ENCODE results near the gene SMIM1.

SMIM1 gene

DNA sequence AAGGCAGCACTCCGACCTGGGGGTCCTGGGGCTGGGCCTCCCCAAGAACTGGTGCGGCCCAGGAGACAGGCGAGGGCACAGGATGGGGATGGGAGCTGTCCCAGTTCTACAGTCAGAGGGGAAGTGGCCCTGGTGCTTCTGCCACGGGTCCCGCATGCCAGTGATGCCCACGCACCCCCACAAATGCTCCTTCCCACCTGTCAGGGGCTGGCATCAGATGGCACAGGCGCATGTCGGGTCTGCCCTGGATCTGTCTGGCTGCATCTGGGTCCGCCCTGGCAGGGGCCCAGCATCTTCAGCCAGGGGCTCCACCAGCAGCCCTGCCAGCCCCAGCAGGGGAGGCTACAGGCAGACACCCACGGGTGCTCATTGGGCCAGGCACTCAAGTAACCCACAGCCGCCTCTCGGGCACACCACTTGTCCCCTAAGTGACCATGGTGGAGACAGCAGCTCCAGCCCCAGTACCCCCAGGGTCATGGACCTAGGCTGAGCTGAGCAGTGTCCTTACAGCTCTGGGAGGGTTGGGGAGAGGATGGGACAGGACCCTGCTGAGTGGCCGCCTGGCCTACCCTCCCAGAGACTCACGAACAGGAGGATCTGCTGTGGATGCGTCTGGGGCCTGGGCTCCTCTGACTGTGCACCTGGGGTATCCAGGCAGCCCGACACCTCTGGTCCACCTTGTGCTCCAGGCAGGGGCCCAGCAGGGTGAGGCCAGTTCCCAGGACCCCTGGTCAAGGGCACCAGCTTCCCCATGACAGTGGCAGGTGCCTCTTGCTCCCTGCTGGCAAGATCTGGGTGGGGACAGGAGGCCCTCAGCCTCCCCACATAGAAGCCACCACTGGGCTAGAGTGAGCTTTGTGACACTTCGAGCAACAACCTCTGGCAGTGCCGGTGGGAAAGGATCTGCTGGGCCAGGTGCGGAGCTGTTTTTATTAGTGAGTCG, 5.4 kb downstream of the SMIM1 start:
- Histone ChIP-seq H3K27ac (ENCODE audit: low read depth, low read length) (no peak overlapping the region), H2AFZ (ENCODE audit: low read length, unreplicated experiment) (no peak overlapping the region), H3K4me3 (ENCODE audit: low read depth, low read length) (no peak overlapping the region), H3K4me1 (ENCODE audit: control insufficient read depth, insufficient read depth, low read length, unreplicated experiment) (peaks cover 9% of the 10 kb centered on the region), H3K79me2 (ENCODE audit: control insufficient read depth, insufficient read depth, low read length, unreplicated experiment) (no peaks in the 10 kb centered on the region), H3K36me3 (ENCODE audit: insufficient read depth, low read length) (peaks cover 10% of the 10 kb centered on the region; the same call in 1 of the 2 replicates), H3K27me3 (ENCODE audit: insufficient read depth, low read length) (no peaks in the 10 kb centered on the region)

DNA sequence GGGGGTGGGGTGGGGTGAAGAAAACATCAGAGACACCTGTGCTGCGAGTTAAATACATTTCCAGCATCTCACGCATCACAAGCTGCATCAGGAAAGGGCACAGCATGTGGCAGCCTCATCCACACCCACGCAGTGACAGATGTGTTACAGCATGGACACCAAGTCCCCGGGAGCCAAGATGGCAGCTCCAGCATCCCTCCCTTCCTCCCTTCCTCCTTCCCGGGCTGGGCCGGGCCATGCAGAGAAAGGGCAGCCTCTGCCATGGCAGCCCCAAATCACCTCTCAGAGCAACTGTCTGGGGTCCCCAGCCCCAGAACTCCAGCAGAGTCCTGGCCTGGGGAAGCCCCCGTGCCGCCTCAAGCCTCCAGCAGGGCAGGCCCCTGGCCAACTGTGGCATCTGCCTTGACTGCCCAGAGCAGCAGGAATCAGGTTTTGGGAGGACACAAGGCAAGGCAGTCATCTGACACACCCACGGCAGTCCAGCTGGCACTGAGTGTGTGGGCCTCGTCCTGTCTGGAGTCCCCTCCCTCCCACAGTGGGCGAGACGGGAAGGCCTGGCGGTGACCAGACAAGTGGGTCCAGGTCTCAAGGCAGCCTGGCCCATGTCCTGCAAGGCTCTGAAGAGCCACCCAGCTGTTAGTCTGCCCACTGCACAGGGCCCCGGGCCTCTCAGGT, 6.2 kb downstream of the SMIM1 start:
- H3K36me3 ChIP-seq (ENCODE audit: insufficient read depth, low read length): peaks cover 10% of the 10 kb centered on the region; the same call in 1 of the 2 replicates
- no peak overlapping the region for H2AFZ ChIP-seq (ENCODE audit: low read length, unreplicated experiment)
- H3K27ac ChIP-seq (ENCODE audit: low read depth, low read length): no peak overlapping the region
- peaks cover 9% of the 10 kb centered on the region for H3K4me1 ChIP-seq (ENCODE audit: control insufficient read depth, insufficient read depth, low read length, unreplicated experiment)
- no peaks in the 10 kb centered on the region for H3K79me2 ChIP-seq (ENCODE audit: control insufficient read depth, insufficient read depth, low read length, unreplicated experiment)
- H3K27me3 ChIP-seq (ENCODE audit: insufficient read depth, low read length): no peaks in the 10 kb centered on the region
- H3K4me3 ChIP-seq (ENCODE audit: low read depth, low read length): no peak overlapping the region

GRCh38 chr1:3779265-3779911, 6.8 kb downstream of the SMIM1 start:
- H3K4me1 ChIP-seq (ENCODE audit: control insufficient read depth, insufficient read depth, low read length, unreplicated experiment): peaks cover 9% of the 10 kb centered on the region
- no peaks in the 10 kb centered on the region for H3K27me3 ChIP-seq (ENCODE audit: insufficient read depth, low read length)
- no peak overlapping the region for H3K27ac ChIP-seq (ENCODE audit: low read depth, low read length)
- H3K4me3 ChIP-seq (ENCODE audit: low read depth, low read length): no peak overlapping the region
- H2AFZ ChIP-seq (ENCODE audit: low read length, unreplicated experiment): no peak overlapping the region
- peaks cover 10% of the 10 kb centered on the region; the same call in 1 of the 2 replicates for H3K36me3 ChIP-seq (ENCODE audit: insufficient read depth, low read length)
- no peaks in the 10 kb centered on the region for H3K79me2 ChIP-seq (ENCODE audit: control insufficient read depth, insufficient read depth, low read length, unreplicated experiment)

- no peak overlapping the region for H3K27ac ChIP-seq (ENCODE audit: low read depth, low read length)
- H3K27me3 ChIP-seq (ENCODE audit: insufficient read depth, low read length): no peaks in the 10 kb centered on the region
- H2AFZ ChIP-seq (ENCODE audit: low read length, unreplicated experiment): no peak overlapping the region
- no peaks in the 10 kb centered on the region for H3K79me2 ChIP-seq (ENCODE audit: control insufficient read depth, insufficient read depth, low read length, unreplicated experiment)
- no peak overlapping the region for H3K4me3 ChIP-seq (ENCODE audit: low read depth, low read length)
- H3K4me1 ChIP-seq (ENCODE audit: control insufficient read depth, insufficient read depth, low read length, unreplicated experiment): peaks cover 8% of the 10 kb centered on the region
- H3K36me3 ChIP-seq (ENCODE audit: insufficient read depth, low read length): peaks cover 10% of the 10 kb centered on the region; the same call in 1 of the 2 replicates
These were observed 7.4 kb downstream of the SMIM1 start for GRCh38 chr1:3779912-3780416.

DNA sequence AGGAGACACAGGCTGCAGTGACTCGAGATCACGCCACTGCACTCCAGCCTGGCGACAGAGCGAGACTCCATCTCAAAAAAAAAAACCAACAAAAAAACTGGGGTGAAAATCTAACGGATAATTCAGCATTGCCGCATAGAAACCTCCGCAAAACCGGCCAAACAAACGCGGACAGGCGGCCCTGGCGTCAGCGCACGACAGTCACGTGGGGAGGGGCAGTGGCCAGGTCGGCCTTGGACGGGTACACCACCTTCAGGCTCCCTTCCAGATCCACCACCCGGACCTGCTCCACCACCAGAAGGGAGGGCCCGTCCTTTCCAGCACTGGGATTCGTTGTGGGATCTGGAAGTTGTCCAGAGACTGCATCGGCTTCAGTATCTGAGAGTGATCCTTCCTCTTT, 8.4 kb downstream of the SMIM1 start:
- no peaks in the 10 kb centered on the region for H3K27me3 ChIP-seq (ENCODE audit: insufficient read depth, low read length)
- H3K79me2 ChIP-seq (ENCODE audit: control insufficient read depth, insufficient read depth, low read length, unreplicated experiment): no peaks in the 10 kb centered on the region
- H3K4me3 ChIP-seq (ENCODE audit: low read depth, low read length): no peak overlapping the region
- peaks cover under 1% of the 10 kb centered on the region for H3K4me1 ChIP-seq (ENCODE audit: control insufficient read depth, insufficient read depth, low read length, unreplicated experiment)
- peaks cover 12% of the 10 kb centered on the region; the same call in 1 of the 2 replicates for H3K36me3 ChIP-seq (ENCODE audit: insufficient read depth, low read length)
- H3K27ac ChIP-seq (ENCODE audit: low read depth, low read length): no peak overlapping the region
- no peak overlapping the region for H2AFZ ChIP-seq (ENCODE audit: low read length, unreplicated experiment)

- no peak overlapping the region for H3K27ac ChIP-seq (ENCODE audit: low read depth, low read length)
- no peaks in the 10 kb centered on the region for H3K4me1 ChIP-seq (ENCODE audit: control insufficient read depth, insufficient read depth, low read length, unreplicated experiment)
- H3K4me3 ChIP-seq (ENCODE audit: low read depth, low read length): no peak overlapping the region
- no peak overlapping the region for H2AFZ ChIP-seq (ENCODE audit: low read length, unreplicated experiment)
- H3K79me2 ChIP-seq (ENCODE audit: control insufficient read depth, insufficient read depth, low read length, unreplicated experiment): peaks cover 15% of the 10 kb centered on the region
- H3K36me3 ChIP-seq (ENCODE audit: insufficient read depth, low read length): peaks cover 12% of the 10 kb centered on the region; the same call in 1 of the 2 replicates
- H3K27me3 ChIP-seq (ENCODE audit: insufficient read depth, low read length): no peaks in the 10 kb centered on the region
These were observed 11.3 kb downstream of the SMIM1 start for GRCh38 chr1:3783651-3784474.

GRCh38 chr1:3785045-3785444, 12.5 kb downstream of the SMIM1 start:
- H2AFZ ChIP-seq (ENCODE audit: low read length, unreplicated experiment): no peak overlapping the region
- no peaks in the 10 kb centered on the region for H3K27me3 ChIP-seq (ENCODE audit: insufficient read depth, low read length)
- H3K4me1 ChIP-seq (ENCODE audit: control insufficient read depth, insufficient read depth, low read length, unreplicated experiment): no peaks in the 10 kb centered on the region
- no peak overlapping the region for H3K4me3 ChIP-seq (ENCODE audit: low read depth, low read length)
- no peak overlapping the region for H3K27ac ChIP-seq (ENCODE audit: low read depth, low read length)
- H3K79me2 ChIP-seq (ENCODE audit: control insufficient read depth, insufficient read depth, low read length, unreplicated experiment): peaks cover 27% of the 10 kb centered on the region
- H3K36me3 ChIP-seq (ENCODE audit: insufficient read depth, low read length): peaks cover 12% of the 10 kb centered on the region; the same call in 1 of the 2 replicates

DNA sequence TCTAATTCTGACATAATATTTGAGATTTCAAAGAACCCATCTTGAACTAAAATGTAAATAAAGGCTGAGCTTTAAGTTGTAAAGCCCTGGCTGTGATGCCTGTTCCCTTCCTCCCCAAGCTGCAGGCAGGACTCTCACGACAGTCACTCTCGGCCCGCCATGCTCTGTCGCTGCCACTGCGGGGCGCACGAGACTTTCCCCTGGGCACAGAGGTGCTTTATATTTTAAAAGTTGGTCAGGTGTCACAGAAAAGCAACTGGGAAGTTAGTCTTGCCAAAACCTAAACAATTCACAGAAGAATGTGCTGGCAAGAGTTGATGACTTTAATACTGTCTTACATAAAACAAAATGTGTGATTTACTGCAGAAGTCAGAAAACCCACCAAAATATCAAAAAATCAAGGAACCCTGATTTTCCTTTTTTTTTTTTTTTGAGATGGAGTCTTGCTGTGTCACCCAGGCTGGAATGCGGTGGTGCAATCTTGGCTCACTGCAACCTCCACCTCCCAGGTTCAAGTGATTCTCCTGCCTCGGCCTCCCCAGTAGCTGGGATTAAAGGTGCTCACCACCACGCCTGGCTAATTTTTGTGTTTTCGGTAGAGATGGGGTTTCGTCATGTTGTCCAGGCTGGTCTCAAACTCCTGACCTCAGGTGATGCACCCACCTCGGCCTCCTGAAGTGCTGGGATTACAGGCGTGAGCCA, 13.1 kb downstream of the SMIM1 start:
- Histone ChIP-seq H3K36me3 (ENCODE audit: insufficient read depth, low read length) (peaks cover 6% of the 10 kb centered on the region; the same call in 1 of the 2 replicates), H3K79me2 (ENCODE audit: control insufficient read depth, insufficient read depth, low read length, unreplicated experiment) (peaks cover 33% of the 10 kb centered on the region), H3K27me3 (ENCODE audit: insufficient read depth, low read length) (no peaks in the 10 kb centered on the region), H2AFZ (ENCODE audit: low read length, unreplicated experiment) (no peak overlapping the region), H3K4me3 (ENCODE audit: low read depth, low read length) (no peak overlapping the region), H3K4me1 (ENCODE audit: control insufficient read depth, insufficient read depth, low read length, unreplicated experiment) (no peaks in the 10 kb centered on the region), H3K27ac (ENCODE audit: low read depth, low read length) (no peak overlapping the region)

DNA sequence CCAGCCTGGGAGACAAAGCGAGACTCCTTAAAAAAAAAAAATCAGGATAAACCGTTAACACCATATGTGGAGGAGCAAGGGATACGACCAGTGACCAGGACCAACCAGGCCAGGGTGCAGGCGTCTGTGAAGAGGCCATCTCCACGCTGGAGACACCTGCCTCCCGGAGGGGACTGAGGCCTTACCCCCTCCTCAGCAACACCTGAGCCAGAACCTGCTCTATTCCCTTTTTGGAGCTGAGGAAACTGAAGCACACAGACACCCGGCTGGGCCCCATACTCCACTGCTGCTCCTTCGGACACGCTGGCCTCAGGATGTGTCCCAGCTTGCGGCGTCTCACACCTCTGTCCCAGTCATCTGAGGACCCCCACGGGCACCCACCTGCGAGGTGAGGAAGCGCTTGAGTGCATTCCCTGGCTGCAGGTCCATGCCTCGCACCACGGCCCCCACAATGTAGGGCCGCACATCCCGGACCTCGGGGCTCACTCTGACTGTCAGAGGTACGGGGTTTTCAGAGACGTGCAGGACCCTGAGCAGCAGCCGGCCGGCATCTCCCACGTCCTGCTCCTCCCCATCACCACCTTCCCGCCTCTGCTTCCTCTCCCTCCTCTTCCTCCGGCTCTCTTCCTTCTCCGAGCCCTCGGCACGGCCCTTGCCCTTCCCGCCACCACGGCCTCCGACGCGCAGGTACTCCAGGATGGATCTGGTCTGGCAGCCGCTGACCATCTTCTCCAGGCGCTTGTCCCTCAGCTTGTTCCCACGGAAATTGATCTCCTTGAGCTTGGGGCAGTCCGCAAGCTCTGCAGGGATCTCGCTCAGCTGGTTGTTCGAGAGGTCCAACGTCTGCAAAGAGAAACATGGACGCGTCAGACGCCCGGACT, 14.2 kb downstream of the SMIM1 start:
- Histone ChIP-seq H3K36me3 (ENCODE audit: insufficient read depth, low read length) (0 out of 2 replicates have a peak, but pooled peaks cover 2% of the 10 kb centered on the region), H2AFZ (ENCODE audit: low read length, unreplicated experiment) (no peak overlapping the region), H3K27me3 (ENCODE audit: insufficient read depth, low read length) (no peaks in the 10 kb centered on the region), H3K4me1 (ENCODE audit: control insufficient read depth, insufficient read depth, low read length, unreplicated experiment) (no peaks in the 10 kb centered on the region), H3K27ac (ENCODE audit: low read depth, low read length) (no peak overlapping the region), H3K79me2 (ENCODE audit: control insufficient read depth, insufficient read depth, low read length, unreplicated experiment) (peaks cover 40% of the 10 kb centered on the region), H3K4me3 (ENCODE audit: low read depth, low read length) (no peak overlapping the region)

Measured in ACC112 (cell line).